HG02943 (cell line): ENCODE data around the gene NDRG3.
"Not testable (repeated sequence)": the region's sequence is repeated elsewhere in the genome, so short reads cannot be mapped to it uniquely, and the experiment has no call there.

Source experiments
- ATAC-seq: cut with Tn5 transposase; IDR thresholded peaks from one replicate; pipeline ENCODE4 v1.9.1; 2021; ENCODE audit warnings: mild to moderate bottlenecking, low read depth, moderate library complexity; ENCODE audit not compliant: unreplicated experiment

The NDRG3 gene

DNA sequence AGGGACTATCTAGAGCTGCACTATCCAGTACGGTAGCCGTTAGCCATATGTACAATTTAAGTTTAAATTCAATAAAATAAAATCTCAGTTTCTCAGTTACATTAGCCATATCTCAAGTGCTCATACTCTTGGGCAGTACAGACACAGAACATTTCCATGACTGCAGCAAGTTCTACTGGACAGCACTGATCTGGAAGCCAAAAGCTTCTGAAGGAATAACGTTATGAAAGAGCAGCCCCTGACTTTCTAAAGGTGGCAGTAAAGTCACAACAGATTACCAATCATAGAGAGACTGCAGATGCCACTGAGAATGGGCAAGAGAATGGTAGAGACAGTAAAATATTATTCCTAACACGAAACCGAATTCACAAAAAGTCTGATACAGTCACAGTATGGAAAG, 36.8 kb downstream of the NDRG3 start:
- no peak for ATAC-seq

DNA sequence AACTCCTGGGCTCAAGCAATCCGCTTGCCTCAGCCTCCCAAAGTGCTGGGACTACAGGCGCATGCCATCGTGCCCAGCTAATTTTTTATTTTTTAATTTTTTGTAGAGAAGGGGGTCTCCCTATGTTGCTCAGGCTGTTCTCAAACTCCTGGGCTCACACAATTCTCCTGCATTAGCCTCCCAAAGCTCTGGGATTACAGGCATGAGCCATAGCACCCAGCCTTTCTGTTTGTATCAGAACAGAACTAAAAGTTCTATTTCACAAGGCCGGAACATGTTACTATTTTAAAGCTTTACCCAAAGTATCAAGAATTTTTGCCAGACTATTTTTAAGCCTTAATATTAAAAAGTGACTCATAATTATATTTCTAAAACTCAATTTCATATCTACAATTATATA, 42.4 kb downstream of the NDRG3 start:
- no peak for ATAC-seq

DNA sequence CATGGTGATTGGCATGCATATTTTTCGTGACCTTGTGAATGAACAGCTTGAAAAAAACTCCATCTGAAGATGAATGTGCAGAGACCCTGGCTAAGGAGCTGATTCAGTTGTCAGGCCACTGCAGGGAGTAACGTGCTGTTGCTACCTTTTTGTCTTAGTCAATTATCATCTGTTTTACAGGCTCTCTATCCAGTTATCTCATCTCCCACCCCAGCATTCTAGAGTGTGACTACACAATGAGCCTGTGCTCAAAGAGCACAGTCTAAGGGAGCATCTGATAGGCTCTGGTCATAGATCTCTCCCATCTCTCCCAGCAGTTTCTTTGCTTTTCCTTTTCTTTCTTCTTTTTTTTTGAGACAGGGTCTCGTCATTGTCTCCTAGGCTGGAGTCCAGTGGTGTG, 45.5 kb downstream of the NDRG3 start:
- ATAC-seq = no peak

DNA sequence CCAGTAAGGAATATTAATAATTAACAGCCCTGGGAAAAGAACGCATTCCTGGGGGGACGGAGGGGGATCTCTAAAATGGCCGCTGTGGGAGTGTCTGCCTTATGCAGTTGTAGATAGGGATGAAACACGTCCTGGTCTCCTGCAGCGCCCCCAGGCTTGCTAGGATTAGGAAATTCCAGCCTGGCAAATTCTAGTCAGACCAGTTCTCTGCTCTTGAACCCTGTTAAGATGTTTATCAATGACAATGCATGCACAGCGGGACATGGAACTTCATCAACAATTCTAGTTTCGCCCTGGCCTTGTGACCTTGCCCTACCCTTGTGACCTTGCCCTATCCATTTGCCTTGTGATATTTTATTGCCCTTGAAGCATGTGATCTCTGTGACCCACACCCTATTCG, 50.4 kb downstream of the NDRG3 start:
- not testable (repeated sequence) for ATAC-seq

DNA sequence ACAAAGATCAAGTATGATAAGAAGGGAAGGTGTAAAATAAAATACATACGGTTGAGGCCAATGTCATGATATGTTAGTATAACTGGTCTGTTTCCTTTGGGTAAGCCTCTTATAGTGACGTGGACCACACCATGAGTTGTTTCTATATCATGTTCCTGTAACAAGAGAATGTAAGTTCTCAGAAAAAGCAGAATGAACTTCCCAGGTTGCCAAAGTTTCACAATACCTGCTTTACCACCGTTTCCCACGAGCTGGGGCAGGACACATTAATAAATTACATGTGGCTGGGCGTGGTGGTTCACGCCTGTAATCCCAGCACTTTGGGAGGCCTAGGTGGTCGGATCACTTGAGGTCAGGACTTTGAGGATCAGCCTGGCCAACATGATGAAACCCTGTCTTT, 57.3 kb downstream of the NDRG3 start:
- no peak for ATAC-seq

DNA sequence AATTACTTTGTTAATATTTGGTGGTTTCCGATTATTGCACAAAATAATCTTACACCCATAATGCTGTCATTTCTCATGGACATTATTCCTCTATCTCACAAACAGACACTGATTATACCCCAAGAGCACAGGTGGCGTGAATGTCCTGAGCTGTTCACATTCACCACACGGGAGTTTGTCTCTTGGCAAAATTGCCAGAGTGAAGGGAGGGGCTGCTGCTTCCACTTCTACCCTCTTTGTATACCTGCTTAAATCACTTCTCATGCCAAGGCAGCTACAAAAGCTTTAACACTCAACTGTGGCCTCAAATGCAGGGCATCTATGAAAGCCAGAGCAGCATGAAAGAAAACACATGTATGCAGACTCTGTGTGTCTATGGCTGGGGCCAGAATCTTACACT, 58.0 kb downstream of the NDRG3 start:
- no peak for ATAC-seq

DNA sequence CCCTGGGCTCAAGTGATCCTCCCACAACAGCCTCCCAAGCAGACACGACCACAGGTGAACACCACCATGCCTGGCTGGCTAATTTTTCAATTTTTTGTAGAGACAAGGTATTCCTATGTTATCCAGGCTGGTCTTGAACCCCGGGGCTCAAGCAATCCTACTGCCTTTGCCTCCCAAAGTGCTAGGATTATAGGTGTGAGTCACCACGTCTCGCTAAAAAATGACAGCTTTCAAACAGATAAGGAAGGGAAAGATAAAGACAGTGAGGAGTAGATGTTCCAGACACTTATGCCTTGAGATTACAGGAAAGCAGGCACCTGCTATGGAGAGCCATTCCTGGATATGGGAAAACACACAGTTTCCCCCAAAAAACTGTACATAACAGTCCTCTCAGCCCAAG, 58.9 kb downstream of the NDRG3 start:
- no peak for ATAC-seq

DNA sequence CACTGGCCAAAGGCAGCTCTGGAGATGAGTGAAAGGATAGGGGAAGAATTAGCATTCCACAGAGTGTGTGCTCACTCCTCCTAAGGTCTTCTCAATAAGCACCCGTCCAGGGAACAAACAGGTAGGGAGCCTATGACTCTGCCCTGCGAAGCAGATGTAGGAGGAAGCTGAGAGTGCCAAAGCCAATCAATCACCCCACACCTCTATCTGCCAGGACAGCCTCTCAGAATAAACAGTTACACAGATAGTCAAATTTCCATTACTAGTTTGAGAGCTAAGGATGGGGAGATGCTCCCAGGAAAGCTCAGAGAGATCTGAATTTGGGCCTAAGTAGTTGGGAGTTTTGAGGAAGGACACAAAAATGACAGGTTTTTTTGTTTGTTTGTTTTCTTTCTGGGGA, 59.4 kb downstream of the NDRG3 start:
- ATAC-seq = no peak

DNA sequence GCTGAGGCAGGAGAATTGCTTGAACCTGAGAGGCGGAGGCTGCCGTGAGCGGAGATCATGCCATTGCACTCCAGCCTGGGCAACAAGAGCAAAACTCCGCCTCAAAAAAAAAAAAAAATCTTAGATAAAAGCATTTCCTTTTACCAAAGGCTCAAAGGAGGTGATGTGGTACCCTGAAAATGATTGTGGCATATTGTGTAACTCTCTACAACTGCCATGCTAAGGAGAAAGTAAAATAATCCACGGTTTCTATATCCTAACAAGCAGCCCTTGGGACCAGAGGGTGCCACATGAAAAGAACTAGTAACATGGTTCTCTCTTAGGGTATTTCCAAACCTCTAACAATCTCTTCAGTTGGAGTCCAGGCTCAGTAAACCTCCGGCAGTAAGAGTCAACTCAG, 61.1 kb downstream of the NDRG3 start:
- no peak for ATAC-seq

DNA sequence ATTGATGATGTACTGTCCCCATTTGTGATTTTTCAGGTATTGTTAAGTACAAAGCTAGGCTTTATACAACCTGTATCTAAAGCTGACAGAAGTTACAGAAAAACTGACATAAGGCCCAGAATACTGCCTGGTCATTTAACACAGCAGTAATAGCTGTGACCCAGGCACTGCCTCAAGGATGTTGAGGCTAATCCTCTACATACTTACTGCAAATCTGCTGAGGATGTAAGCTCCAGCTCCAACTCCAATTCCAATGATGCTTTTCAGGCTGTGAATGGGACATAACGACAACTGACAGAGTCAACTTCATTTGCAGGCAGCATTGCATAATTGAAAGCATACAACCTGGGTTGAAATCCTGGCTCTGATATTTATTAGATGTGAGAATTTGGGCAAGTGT, 63.6 kb downstream of the NDRG3 start:
- ATAC-seq = no peak

DNA sequence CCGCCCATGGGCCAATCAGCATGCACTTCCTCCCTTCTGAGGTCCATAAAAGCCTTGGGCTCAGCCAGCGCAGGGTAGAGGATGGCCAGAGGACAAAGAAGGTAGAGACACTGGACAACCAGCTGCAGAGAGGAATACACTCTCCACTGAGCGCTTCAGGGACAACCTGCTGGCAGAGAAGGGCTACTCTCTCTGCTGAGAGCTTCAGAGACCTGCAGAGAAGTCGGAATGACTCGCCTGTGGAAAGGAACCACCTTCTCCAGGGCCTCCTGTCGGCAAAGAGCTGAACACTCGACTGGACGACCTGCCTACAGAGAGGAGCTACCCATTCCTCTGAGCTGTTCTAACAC, 68.5 kb downstream of the NDRG3 start:
- ATAC-seq = no peak

DNA sequence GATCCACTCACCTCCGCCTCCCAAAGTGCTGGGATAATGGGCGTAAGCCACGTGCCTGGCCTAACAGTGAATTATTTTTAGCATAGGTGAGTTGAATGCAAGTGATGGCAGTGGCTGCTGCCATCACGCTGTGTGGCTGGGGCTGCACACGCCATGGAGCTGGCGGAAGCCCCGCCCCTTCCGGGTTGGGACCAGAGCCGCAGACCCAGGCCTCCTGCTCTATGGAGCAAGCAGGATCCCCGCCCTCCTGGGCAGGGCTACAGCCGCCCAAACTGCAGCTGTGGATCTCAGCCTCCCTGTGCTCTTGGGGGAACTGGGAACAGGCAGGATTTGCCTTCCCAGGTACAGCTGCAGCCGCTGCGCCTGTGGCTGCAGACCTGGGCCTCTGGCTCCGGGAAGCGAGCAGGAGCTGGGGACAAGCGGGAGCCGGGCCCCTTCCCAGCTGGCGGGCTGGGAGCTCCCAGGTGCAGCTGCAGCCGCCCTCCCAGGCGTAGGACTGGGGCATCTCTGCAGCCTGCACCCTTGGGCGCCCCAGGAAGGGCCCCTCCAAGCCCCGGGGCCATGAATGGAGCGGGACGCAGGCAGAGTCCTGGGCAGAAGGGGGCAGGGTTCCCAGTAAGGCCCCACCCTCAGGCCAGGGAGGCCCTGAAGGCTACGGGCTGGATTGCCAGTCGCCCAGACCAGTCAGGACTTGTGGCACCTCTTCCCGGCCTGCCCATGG, 69.0 kb downstream of the NDRG3 start:
- no peak for ATAC-seq

DNA sequence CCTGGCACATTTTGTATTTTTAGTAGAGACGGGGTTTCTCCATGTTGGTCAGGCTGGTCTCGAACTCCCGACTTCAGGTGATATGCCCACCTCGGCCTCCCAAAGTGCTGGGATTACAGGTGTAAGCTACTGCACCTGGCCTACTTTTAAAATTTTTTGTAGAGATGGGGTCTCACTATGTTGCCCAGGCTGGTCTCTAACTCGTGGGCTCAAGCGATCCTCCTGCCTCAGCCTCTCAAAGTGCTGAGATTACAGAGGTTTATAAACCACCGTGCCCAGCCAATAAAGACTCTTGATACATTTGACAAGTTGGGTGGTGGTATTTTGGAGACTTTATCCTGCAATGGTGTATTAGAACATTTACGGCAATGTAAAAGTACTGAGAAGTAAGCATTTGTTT, 70.3 kb downstream of the NDRG3 start:
- ATAC-seq = not testable (repeated sequence)

DNA sequence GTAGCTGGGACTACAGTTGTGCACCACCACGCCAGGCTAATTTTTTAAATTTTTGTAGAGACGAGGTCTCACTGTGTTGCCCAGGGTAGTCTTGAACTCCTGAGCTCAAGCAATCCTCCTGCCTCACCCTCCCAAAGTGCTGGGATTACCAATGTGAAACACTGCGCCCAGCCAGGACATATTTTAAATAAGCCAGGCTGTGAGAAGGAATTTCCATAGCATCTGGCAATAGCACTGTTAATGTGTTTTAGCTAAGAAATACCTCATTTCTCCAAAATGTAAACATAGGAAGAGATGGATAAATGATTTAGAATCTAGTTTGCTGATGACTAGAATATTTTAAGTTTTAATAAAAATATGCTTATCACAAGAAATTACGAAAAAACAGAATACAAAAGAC, 72.9 kb downstream of the NDRG3 start:
- no peak for ATAC-seq

DNA sequence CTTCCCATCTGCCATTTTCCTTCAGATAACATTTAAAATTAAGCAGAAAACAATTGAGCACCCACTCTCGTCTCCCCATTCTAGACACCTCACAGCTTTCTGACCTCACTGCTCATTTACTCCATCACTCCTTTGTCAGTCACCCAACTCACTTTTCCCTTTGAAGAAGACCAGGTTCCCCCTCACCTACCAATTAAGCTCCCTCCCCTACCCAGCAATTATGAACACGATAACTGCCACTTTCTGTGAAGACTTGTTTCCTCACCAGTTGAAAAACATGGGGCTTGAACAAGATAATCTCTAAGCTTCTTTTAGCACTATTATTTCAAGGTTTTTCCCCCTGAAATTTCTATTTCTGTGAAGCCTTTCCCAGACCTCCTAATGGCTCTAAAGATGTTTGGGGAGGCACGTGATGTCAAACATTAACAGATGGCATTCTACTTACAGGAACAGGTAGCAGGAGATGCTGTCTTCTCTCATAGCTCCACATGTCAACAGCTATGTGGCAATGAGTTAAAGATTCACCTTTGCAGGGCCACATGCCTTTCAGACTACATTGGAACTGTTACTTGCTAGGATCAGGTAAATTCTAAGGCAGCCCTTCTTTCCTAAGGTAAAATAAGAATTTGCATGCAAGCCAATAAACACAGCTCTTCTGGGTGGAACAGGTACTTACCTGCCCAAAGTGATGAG, 75.1 kb downstream of the NDRG3 start:
- no peak for ATAC-seq

DNA sequence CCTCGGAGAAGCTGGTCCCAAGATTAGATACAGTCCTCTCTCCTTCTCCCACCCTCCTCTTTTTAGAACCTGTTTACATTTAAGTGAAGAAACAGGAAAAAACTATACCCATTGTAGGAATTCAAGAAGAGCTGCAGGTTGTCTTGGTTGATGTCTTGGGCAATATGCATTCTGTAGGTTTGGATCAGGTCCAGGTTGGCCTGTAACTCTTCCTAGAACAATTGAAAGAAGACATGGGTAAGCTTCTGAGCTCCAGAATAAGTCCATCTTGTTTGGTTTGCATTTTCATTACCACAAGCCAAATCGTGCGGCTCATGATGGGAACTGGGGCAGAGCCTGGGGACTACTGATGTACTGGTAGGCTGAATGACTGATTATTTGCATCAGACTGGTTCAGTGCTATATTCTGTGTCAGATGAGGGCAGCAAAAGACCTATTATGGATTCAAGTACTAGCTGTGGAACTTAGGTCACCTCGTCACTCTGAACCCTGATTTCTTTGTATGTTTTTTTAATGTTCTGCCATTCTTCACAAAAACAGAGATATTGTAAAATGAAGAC, 79.6 kb downstream of the NDRG3 start:
- ATAC-seq = no peak

DNA sequence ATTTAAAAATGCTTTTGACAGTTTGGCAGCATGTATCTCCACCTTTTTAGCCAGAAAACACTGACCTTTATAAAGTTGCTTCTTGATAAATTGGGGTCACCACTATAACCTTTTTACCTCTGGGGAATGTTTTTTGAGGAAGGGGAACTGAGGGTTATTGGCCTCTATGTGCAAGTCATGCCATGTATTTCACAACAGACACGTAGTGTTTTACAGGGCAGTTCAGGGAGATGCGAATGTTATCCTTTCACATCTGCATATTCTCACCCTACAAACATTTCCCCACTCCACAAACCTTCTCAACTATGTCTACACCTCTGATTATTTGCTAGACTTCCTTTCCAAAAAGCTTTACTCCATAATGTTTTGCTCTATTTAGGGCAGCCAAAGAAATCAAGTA, 82.9 kb downstream of the NDRG3 start:
- ATAC-seq = no peak

DNA sequence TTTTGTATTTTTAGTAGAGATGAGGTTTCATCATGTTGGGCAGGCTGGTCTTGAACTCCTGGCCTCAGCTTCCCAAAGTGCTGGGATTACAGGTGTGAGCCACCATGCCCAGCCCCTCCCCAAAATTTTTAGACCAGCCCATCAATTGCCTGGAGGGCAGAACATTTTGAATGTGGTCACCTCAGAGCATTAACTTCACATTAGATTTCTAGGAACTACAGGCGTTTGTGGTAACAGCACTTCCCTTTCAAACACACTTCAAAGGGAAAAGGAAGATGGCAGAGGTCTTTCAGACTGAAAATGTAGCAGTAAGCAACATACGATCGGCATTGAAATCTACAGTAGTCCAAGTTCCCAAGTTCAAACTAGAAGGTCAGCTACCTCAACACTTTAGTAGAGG, 87.6 kb downstream of the NDRG3 start:
- no peak for ATAC-seq

DNA sequence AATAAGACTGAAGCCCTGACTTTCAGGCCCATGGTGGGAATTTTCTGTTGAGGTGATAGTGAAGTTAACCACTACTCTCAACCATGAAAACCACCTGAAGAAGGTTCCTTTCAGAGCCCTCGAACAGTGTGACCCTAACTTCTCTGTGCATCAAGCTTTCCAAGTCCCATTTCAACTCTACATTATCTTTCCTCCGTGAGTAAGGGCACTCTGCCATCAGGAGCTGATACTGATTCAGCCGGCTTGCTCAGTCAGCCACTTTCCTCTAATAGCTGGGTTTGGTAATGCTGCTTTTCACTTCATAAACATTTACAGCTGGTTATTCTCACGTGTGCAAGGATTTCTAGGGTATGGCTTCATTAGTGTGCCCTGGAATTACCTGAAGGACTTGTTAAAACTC, 89.2 kb downstream of the NDRG3 start:
- no peak for ATAC-seq

DNA sequence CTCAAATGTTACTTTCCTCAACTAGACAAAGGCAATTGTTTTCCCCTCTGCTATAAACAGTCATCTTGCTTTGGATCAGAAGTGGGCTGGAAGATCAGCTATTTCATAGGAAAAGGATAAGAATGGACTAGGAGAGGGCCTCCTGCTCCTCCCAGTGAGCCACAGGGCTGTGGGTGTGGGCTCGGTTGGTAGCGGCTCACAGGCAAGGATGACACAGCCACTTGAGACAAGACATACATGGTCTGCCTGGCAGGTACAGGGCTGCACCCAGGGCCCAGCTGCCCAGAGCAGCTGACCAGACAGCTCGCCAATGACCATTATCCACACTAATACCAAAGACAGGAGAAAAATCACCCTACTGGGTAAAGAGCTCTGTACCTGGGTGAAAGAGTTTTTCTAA, 90.9 kb downstream of the NDRG3 start:
- no peak for ATAC-seq

DNA sequence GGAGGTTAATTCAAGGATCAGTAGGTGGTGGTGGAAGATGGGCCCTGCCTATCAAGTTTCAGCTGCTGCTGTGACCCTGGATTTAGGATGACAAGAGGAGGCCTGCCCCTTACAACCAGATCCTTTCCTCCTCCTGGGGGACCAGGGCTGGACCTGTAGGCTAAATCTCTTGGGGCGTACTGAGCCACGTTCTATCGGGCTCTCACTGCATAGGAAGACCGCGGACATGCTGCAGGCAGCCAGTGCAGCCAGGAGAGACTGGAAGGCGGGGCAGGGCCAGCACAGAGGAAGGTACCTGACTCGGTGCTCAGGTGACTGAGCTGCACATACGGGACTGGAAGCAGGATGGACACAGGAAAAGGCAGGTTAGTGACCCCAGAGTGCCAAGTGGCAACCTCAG, 91.4 kb downstream of the NDRG3 start:
- ATAC-seq = no peak

DNA sequence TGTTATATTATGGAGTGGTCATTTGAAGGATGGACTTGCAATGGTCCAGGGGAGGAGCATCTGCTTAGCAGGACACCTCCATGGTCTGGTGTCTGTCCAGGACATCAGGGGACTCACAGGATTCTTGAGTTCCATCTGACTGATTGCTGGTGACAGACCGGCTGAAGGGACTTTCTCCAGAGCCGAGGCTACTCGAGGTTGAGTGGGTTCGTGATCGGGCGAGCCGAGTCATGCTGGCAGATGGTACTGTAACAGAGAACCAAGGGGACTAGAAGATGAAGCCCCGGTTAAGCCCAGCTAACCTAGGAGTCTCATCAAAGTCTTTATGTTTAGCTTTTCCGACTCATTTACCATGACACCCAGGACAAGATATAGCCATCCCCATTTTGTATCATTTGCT, 92.4 kb downstream of the NDRG3 start:
- no peak for ATAC-seq
